ENCODE data around the gene MICAL3.

DNA sequence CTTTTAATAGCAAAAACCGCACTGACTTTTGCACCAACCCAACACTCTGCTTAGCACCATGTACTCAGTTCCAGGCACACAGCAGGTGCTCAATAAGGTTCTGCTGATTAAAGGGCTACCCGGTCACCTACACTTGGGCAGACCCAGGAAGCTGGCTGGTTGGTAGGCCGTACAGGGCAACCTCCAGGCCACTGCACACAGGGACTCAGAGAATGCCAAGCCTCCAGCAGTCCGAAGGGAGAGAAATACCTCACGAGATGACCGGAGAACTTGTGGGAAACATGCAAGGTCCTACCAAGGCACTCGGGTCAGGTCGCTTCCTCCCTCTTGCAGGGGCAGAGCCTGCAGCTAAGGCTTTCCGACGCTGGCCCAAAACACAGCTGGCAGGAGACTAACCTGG is 109.2 kb downstream of the MICAL3 start:
- TF ChIP-seq ZC3H10 (CRISPR knock-in tag; IDR thresholded peaks at IDR 0.05) (no peak), BACH2 (CRISPR knock-in tag; IDR thresholded peaks at IDR 0.05; ENCODE audit: borderline replicate concordance) (no peak), ZFP3 (CRISPR knock-in tag; IDR thresholded peaks at IDR 0.05) (no peak), SNAI2 (CRISPR knock-in tag; IDR thresholded peaks at IDR 0.05) (no peak), TOX (CRISPR knock-in tag; IDR thresholded peaks at IDR 0.05; ENCODE audit: borderline replicate concordance) (no peak)
